Activated naive CD4-positive, alpha-beta T cell treated with anti-CD3 and anti-CD28 coated beads, Interleukin-2, amount 50 U/mL, for 24 hours (primary cell): ENCODE measurements around the gene ZFP69B.
"Not testable (repeated sequence)": the region's sequence is repeated elsewhere in the genome, so short reads cannot be mapped to it uniquely, and the experiment has no call there.

Source experiments
- H3K27ac Mint-ChIP-seq: one replicate; pipeline ENCODE4 v1.8.0; 2021; ENCODE audit warnings: mild to moderate bottlenecking, mixed read lengths
- H3K27me3 Mint-ChIP-seq: one replicate; pipeline ENCODE4 v1.8.0; 2021; ENCODE audit warnings: mixed read lengths
- H3K36me3 Mint-ChIP-seq: one replicate; pipeline ENCODE4 v1.8.0; 2021; ENCODE audit warnings: mixed read lengths
- H3K4me1 Mint-ChIP-seq: one replicate; pipeline ENCODE4 v1.8.0; 2021; ENCODE audit warnings: mixed read lengths
- H3K4me3 Mint-ChIP-seq: one replicate; pipeline ENCODE4 v1.8.0; 2021; ENCODE audit warnings: mild to moderate bottlenecking, mixed read lengths
- H3K9me3 Mint-ChIP-seq: one replicate; pipeline ENCODE4 v1.8.0; 2021; ENCODE audit warnings: mixed read lengths

ZFP69B gene

DNA sequence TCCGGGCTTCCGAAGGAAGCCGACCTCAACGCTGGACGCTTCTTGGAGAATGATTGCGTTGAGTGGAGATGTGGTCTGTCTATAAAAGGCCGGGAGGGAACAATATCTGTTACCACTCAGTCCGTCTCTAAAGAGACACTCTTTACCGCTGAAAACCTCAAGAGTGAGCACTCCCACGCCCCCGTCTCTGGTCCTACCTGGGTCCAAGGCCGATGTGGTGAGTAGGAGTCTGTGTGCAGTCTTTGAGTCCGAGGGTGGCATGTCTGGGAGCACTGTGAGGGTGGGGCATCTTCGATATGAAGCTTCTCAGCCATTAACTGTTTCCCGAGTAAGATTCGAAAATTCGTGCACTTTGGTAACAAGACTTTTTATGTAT, 27.4 kb downstream of the ZFP69B start:
- H3K4me3 Mint-ChIP-seq, result peak overlapping the region; percentile 77
- peaks cover 20% of the 10 kb centered on the region for H3K9me3 Mint-ChIP-seq
- H3K36me3 Mint-ChIP-seq, result peaks cover 24% of the 10 kb centered on the region
- peaks cover 27% of the 10 kb centered on the region for H3K4me1 Mint-ChIP-seq
- no peaks in the 10 kb centered on the region for H3K27me3 Mint-ChIP-seq
- no peak overlapping the region for H3K27ac Mint-ChIP-seq

DNA sequence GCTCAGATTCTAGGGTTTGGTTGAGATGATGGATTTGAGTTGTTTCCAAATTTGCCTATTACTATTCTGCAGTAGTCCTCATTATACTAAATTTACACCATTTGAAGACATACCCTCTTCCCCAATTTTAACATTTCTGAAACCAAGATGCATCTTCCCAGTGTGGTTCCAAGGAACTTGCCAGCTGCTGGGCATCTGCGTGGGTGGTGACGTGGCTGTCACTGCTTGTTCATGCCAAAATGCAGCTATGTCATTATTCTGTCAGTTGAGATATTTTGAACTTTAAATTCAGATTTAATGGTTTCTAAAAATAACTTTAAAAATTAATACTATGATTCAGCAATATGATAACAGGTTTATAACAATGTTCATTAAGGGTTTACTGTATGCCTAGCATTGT, 28.0 kb downstream of the ZFP69B start:
- H3K36me3 Mint-ChIP-seq, result peaks cover 26% of the 10 kb centered on the region
- peaks cover 17% of the 10 kb centered on the region for H3K9me3 Mint-ChIP-seq
- no peaks in the 10 kb centered on the region for H3K27me3 Mint-ChIP-seq
- H3K27ac Mint-ChIP-seq, result peak overlapping the region; percentile 57
- H3K4me3 Mint-ChIP-seq, result peak overlapping the region; percentile 77
- H3K4me1 Mint-ChIP-seq, result peaks cover 27% of the 10 kb centered on the region

DNA sequence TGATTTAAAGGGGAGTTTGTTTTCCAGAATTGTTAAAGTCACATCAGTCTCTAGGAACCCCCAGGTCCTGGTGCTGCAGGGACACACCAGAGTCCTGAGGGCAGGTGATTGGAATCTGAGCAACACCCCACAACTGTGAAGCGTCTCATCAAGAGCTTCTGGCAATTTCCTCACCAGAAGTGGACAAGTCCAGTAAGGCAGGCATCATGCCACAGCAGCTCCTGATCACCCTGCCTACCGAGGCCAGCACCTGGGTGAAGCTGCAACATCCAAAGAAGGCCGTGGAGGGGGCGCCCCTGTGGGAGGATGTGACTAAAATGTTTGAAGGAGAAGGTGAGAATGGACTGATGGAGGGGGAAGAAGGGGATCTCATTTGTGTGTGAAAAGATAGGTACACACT, 28.9 kb downstream of the ZFP69B start:
- Mint-ChIP-seq H3K27me3 (no peaks in the 10 kb centered on the region), H3K4me1 (peaks cover 27% of the 10 kb centered on the region), H3K27ac (no peak overlapping the region), H3K36me3 (peaks cover 30% of the 10 kb centered on the region), H3K9me3 (peaks cover 16% of the 10 kb centered on the region), H3K4me3 (peak overlapping the region; percentile 6)

DNA sequence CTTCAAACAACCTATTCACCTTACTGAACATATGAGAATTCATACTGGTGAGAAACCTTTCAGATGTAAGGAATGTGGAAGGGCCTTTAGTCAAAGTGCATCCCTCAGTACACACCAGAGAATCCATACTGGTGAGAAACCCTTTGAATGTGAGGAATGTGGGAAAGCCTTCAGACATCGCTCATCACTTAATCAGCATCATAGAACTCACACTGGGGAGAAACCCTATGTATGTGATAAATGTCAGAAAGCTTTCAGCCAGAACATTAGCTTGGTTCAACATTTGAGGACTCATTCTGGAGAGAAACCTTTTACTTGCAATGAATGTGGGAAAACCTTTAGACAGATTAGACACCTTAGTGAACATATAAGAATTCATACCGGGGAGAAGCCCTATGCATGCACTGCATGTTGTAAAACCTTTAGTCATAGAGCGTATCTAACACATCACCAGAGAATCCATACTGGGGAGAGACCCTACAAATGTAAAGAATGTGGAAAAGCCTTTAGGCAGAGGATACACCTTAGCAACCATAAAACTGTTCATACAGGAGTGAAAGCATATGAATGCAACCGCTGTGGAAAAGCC, 45.1 kb downstream of the ZFP69B start:
- Mint-ChIP-seq H3K4me1 (no peaks in the 10 kb centered on the region), H3K36me3 (peaks cover 59% of the 10 kb centered on the region), H3K27ac (no peak overlapping the region), H3K9me3 (peaks cover 34% of the 10 kb centered on the region), H3K27me3 (no peaks in the 10 kb centered on the region), H3K4me3 (no peak overlapping the region)

DNA sequence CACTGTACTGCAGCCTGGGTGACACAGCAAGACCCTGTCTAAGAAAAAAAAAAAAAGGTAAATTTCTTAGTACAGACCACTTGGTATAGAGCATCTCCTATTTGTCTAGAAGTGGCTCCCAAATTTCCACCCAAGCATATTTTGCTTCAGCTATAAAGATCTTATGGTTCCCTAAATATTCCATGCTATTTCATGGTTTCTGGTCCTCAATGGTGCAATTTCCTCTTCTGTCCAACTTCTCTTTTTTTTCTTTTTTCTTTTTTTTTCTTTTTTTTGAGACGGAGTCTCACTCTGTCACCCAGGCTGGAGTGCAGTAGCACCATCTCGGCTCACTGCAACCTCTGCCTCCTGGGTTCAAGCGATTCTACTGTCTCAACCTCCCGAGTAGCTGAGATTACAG, 52.4 kb downstream of the ZFP69B start:
- not testable (repeated sequence) for H3K27ac Mint-ChIP-seq, H3K4me1 Mint-ChIP-seq, H3K4me3 Mint-ChIP-seq, H3K27me3 Mint-ChIP-seq
- H3K9me3 Mint-ChIP-seq, result peaks cover 17% of the 10 kb centered on the region
- H3K36me3 Mint-ChIP-seq, result peaks cover 56% of the 10 kb centered on the region

DNA sequence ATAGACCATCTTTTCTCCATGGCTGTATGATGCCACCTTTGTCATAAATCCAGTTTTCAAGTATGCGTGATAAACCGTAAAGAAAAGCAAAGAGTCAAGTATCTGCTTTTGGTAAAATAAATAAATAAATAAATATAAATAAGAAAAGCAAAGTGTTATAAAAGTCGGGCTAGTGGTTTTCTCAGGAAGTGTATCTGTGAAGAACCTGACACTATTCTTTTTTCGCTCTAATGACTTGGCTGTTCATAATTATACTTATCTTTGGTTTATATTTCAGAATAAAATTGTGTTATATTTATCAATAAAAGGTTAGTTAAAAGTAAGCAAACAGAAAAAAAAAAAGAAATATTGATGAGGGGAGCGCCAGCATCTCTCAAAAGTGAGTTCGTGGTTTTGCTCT, 57.7 kb downstream of the ZFP69B start:
- peaks cover 44% of the 10 kb centered on the region for H3K36me3 Mint-ChIP-seq

DNA sequence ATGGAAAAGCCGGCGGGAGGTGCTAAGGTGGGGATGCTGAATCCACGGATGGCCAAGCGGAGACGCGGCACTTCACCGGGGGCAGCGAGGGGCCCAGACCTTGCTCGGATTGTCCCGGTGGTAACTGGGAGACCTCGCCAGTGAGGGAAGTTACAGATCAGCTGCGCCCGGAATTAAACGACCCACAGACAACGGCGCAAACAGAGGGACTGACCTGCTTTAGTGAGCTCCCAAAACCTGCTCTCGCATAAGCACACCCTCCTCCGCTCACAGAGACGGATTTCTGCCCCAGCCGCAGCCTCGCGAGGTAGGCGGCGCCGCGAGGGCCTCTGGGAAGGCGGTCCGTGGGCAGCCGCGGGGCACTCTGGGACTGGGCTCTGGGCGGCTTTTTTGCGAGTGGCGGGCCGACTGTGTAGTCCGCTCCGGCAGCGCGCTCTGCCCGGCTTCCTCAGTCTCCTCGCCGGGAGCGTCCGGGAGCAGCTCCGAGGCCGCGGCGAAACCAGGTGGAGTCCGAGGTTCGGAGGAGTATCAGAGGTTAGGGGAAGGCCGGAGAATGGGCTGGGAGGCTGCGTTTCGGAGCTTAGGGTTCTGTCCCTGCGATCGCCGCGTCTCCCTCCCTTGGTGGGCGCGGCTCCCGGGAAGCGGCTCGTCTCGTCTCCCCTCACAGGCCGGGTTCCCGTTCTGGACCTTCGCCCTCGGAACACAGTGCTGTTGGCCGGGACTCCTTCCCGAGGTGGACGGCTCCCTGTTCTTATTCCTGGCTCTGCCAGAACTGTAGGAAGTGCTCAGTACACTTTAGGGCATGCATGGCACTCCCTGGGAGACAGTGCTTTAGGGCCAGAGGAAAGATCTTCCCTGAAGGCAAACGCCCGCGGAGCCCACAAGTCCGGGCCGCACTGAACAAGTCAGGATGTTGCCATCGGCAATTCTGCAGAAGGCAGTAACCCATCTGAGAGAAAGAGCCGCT, 58.4 kb downstream of the ZFP69B start, which contains the start of gene EXO5:
EXO5 (plus strand) TSS at position 393 of the 967 bp plus-strand sequence. CDS start 5,778 bp downstream, outside the sequence.
- Mint-ChIP-seq H3K36me3 (peaks cover 38% of the 10 kb centered on the region), H3K4me1 (peaks cover 11% of the 10 kb centered on the region)

More for the DNA sequence above, 57.7 kb downstream of the ZFP69B start:
- H3K27me3 Mint-ChIP-seq, result no peaks in the 10 kb centered on the region
- H3K4me3 Mint-ChIP-seq, result peak overlapping the region; percentile 91
- peaks cover 11% of the 10 kb centered on the region for H3K4me1 Mint-ChIP-seq
- H3K9me3 Mint-ChIP-seq, result peaks cover 10% of the 10 kb centered on the region
- peak overlapping the region; percentile 41 for H3K27ac Mint-ChIP-seq

More for the DNA sequence above, 58.4 kb downstream of the ZFP69B start, which contains the start of gene EXO5:
- H3K27ac Mint-ChIP-seq, result peak within 1 kb of the TSS; percentile 41
- H3K27me3 Mint-ChIP-seq, result no peaks in the 10 kb centered on the region
- peak within 1 kb of the TSS; percentile 91 for H3K4me3 Mint-ChIP-seq
- peaks cover 10% of the 10 kb centered on the region for H3K9me3 Mint-ChIP-seq
